HG02938 (cell line): ENCODE measurements around the gene SPATA16.

Experiments
- ATAC-seq: cut with Tn5 transposase; IDR thresholded peaks from one replicate; pipeline ENCODE4 v1.9.1; 2021; ENCODE audit warnings: mild to moderate bottlenecking, moderate library complexity; ENCODE audit not compliant: unreplicated experiment

The SPATA16 gene

DNA sequence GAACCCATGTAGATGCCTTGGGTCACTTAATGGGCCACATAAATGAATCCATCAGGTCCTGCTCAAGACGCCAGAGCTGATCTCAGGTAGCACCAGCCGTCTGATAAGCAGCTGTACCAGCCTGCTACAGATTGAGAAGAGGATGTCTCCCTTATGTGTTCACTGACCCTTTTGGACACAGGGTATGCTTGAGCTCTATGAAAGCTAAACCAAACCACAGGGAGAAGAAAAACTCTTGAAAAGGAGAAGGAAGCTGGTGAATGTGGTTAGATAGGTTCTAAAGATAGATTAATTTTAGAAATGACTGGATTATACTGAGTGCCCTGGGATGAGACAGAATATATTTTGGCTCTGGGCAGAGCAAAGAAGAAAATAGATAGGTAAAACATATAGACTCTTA is 187.5 kb downstream of the SPATA16 start:
- ATAC-seq = no peak

DNA sequence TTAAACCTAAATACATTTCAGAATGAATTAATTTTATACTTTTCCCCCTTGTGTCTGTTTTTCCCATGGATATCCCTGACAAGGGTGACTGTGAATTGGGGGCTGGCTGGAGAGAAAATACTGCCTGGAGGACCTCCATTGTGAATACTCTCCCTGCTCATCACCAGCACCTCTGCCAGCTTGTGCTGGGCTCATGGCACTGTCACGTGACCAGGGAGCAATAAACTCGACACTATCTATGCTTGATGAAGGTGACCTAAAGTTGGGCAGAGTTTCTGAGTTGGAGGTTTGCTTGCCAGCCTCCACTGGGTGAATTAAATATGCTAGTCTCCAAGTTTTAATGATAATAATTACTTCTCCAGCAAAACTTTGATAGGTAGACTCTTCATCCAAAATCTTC is 189.5 kb downstream of the SPATA16 start:
- ATAC-seq = no peak

DNA sequence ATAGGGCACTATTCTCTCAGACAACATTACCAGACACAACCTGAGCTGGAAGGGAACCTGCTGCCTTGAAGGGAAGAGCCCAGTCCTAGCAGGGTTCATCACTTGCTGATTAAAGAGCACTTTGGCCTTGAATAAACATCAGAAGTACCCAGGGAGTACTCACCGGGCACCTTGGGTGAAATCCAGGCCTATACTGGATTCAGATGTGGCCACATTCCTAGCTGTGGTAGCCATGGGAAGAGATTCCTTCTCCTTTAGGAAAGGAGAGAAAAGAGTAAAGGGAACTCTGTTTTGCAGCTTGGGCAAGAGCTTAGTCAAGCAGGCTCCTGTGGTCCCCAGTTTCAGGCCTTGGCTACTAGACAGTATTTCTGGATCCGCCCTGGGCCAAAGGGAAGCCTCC is 195.0 kb downstream of the SPATA16 start:
- no peak for ATAC-seq

DNA sequence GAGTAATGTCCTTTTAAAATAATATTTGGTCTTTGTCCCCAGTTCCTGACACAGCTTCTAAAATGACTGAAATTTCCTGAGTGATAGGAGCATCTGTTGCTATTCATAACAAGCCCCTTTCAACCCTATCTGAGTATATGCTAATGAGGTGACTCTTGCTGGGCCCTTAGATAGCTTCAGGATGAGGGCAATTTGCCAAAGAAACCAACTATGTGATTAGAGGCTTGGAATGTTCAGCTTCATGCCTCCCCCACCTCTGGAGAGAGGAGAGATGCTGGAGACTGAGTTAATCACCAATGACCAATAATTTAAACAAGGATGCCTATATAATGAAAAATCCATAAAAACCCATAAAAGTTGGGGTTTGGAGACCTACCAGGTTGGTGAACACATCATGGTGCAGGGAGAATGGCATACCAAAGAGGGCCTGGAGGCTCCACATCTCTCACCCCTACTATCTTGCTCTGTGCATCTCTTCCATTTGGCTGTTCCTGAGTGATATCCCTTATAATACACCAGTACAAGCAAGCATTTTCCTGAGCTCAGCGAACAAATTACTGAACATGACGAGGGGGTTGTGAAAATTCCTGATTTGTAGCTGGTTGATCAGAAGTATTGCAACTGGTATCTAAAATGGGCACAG is 201.3 kb downstream of the SPATA16 start:
- ATAC-seq = no peak

DNA sequence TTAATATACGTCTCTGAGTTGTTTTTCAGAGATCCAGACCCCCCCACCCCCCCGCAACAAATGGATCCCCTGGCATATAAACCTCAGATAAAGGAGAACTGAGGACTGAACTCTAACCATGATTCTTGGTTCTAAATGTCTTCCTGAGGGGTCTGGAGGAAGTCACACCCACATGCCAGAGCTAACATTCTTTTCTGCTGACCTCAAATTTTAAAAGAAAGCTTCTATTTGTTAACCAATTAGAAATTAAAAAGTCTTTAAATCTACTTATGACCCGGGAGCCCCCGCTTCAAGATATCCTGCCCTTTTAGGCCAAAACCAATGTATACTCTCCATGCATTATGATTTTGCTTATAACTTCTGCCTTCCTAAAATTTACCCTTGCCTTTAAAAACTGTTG is 202.2 kb downstream of the SPATA16 start:
- ATAC-seq = no peak

DNA sequence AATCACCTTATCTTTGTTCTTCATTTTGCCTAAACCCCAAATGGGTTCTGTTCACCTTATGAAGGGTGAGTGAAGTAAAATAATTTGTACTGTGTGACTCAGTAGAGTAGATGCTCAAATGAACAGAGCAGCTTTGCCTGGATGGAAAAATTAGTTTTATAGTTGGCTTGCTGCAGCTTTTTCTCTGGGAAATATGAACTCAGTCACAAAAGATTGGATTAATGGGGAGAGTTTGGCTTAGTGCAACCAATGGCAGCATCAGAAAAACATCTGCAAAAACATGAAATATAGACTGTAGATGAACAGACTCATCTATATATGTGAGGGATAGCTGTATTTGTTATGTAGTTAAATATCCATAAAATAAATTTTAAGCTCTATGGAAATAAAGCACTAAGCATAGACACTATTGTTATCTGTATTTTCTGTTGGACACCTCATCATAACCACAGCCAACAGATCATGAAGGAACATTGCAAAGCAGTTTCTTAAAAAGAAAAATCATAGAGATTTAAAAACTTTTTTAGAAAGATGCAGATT is 209.2 kb downstream of the SPATA16 start:
- ATAC-seq = no peak

DNA sequence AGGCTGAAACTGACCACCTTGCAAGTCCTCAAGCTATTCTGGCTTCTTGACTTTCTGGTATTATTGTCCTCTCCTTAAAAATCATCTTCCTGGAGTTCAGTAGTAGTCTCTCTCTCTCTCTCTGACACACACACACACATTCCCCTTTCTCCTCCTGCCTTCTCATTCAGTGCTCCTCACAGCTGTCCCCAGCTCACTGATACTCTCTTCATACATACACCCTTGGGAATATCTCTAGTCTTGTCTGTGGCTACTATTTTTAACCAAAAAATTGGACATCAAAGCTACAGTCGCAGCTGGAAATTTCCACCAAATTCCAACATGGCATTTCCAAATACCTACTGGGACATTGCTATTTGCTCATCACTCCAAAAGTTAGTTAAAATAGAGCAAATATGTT is 211.6 kb downstream of the SPATA16 start:
- no peak for ATAC-seq

DNA sequence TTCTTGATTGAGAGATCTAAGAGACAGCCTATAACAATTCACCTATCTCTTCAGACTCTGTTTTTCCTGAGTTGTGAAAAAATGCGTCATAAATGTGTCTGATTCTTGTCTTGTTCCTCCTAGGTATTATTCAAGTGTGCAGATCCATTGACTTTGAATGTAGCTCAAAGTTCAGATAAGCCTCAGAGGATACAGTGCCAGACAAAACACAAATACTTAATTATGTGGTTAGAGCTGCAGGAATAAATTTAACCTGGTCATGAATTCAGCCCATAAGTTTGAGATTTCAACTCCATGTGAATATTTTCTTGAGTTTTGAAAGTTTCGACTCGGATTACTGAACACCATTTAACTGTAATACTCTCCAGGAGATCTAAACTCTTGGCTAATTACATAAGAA is 216.5 kb downstream of the SPATA16 start:
- no peak for ATAC-seq

DNA sequence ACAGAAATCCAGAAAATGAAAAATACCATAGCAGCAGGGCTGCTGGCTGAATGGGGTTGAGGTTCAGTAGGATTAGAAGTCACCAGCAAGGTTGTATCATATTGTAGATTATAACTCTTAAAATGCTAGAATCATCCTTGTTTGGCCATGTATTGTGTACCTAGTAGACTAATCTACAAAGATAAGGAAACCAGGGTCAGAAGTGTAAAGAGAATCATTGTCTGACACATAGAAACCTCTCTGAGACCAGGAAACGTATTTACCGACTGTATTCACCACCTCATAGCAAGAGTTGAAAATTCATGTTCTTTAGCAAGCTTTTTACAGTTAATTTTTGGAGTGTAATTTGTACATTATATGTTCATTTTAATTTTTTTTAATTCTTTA is 221.7 kb downstream of the SPATA16 start:
- no peak for ATAC-seq

DNA sequence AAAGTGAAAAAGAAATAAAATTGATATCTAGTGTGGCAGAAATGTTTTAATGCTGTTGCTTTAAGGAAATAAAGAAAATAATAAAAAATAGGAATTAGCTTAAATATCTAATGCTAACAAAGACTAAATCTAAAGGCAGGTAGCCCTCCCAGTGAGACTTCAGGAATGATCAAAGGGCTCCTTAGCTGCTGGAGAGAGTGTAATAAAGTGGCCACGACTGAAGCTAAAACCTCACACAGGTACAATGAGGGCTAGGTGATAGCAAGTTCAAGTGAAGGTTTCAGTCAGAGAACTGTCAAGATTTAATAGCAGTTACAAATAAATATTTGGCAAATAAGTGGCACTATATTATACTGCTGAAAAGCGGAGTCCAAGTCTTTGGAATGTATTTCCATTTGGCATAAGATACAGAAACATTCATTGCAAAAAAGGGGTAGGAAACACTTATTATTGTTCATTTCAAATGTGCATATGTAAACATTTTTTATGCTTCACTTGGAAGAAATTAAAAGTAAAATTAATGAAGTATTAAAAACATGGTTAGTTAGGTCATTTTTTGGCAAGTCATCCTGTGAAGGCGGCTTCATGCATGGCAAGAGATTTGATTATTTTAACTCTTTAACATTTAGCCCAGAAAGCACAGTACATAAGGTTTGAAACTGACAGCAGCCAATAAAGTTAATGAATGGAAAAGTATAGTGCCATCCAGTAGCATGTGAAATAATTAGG is 222.3 kb downstream of the SPATA16 start:
- ATAC-seq = no peak

DNA sequence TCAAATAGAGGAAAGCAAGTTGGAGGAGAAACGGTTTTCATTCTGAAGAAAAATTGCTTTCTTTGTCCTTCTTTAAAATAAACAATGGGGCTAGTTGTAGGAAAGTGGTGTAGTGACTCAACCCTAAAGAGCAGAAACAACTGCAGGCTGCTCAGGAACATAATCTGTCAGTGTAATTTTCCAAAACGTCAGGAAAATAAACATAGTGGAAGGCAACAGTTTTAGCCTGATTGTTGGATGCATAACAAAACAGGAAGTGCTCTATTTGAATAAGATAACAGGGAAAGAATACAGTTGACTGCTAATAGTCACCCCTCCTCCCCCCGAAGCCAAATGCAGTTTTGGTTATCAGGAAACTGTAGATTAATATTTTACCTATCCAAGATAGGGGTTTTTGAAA is 222.9 kb downstream of the SPATA16 start:
- ATAC-seq = no peak

DNA sequence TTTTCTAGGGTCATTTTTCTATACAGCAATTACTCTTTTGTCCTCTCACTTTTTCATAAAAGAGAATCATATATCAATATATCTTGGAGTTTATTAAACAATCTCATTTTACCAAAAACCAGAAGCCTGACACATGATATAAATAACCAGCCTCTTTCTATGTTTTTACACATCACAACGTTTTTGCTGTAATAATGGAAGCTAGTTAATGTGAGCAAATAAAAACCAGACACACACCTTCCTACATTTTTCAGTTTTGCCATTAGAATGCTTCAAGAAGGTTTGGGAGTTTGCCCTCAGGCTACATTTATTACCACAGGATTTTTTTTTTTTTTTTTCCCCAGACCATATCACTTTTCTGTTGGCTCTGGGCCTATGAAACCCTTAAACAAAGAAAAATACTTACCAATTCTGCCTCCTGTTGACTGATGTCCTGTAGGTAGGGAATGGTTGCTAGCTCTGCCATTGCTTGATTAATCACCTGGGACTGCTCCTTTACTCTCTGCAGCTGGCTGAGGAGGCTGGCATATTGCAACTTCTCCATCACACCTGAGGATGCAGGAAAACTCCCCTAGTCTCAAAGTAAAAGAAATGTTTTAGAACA is 225.0 kb downstream of the SPATA16 start:
- no peak for ATAC-seq

DNA sequence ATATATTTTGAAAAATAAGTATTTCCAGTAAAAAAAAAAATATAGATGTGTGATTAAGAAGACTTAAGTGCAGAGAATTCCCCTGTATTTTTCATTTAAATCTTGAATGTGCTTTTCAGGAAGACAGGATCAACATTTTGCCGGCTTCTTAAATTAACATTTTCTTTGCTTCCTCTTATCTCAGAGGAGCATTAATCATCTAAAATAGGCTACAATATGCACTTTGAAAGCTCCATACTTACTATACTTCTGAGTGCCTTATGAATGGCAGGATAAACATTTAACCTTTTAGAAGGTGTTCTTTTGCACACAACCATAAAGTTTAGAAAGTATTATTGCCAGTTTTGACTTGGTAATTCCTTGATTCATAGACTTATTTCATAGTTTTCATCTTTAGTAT is 226.2 kb downstream of the SPATA16 start:
- no peak for ATAC-seq

DNA sequence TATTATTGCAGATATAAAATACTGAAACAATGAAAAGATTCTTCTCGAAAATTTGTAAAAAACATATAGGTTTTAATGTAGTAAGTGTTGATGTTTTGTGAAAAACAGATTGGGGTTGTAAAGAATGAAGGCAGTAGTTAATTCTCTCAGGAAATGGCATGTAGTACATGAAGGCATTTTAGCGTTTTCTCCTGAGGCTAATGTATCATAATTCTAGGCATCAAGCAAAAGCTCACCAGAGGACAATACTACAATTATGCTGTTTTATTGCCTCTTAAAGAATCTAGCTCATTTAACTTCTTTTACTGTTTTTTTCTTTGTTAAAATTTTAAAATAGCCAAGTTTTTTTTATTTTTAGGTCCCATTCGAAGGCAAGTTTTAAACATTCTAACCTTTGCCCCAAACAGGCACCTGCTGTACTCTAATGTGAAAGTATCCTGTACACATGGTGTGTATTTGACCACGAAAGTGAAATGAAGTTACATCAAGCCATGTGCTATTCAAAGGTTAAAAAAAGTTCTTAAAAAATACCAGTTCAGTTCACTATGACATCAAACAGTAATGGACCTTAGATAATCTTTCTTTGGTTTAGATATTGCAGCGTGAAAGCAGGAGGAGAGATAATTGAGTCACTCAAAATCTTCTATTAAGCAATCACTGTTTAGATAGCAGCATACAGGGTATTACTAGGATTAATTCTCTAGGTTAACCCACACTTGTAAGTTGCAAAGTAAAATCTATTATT is 227.0 kb downstream of the SPATA16 start:
- ATAC-seq = no peak

DNA sequence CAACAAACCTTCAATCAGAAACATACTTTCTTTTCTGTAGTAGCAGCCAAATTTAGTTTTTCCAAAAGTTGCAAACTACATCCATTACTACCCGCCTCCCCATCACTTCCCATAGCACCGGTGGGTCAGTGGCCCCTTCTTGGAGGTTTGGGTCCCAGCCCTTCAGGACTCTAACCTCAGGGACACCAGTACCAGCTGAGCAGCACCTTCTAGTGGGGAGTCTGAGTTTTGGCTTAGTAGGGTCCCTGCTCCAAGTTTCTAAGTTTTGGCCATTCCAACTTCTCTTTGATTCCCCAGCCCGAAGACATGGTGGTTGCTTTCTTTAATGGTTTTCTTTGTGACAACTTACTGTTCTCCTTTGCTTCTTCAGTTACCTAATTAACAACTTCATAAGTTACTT is 229.9 kb downstream of the SPATA16 start:
- no peak for ATAC-seq

DNA sequence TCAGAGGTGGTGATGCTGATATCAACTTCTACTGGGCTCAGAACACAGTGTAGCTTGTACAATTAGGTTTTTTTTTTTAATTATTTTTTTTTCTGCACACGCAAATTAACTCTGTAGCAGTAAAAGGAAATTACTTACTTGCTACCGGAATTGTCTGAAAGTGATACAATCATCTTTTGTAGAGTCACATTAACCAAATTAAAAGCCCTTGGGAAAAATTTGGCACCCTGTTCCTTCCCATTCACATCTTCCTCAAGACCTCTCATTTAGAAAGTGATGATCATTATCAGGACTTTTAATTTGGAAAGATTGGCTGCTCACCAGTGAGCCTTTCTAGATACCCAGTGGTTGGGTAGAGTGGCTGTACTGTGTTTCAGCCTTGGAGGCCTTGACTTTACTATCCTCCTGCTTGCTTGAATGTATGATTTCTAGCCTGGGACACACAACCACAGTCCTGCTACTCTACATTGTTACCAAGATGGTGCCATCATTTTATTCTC is 232.2 kb downstream of the SPATA16 start:
- no peak for ATAC-seq

DNA sequence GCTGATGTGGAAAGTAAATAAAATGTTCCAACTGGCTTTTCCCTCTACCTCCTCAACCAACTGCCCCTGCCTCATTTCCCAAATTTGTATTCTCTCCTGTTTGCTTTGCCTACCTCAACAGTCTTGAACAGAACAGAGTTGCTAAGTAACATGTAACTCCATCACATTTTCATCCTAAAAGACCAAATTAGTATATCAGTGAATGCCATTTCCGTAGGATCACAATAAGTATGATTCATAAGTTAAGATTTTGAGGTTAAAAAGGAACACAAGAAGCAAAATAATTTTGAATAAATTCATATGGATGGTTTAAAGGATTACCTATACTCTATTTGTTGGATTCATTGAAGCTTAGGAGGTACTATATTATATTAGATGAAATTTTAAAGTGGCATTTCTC is 235.6 kb downstream of the SPATA16 start:
- no peak for ATAC-seq

DNA sequence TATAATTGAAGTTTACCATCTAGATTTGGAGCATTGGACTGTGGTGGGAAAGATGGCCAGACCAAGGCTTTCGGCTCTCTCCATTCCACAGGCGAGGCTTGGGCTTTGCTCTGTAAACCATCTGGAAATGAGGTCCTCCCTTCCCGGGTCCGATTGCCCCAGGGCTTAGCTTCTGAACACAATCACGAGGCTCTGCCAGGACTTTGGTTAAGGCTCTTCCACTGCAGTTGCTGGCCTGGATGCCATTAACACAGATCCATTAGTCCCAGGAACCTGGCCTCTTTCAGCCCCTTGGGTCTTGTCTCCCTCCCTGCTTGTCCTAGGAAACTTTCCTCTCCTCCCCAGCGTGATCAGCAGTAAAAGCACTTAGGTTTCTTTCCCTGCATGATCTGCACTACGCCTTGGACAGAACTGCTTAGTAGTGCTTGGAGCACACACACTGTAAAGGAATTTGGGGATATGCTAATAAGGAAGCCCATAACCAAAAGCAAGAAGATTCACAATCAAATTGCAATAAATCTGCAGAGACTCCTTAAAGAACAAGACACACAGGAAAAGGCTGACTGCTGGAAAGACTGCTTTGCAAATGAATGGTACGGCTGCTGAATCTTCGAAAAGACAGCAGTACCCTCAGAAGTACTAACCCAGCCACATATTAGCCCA is 236.2 kb downstream of the SPATA16 start:
- no peak for ATAC-seq

DNA sequence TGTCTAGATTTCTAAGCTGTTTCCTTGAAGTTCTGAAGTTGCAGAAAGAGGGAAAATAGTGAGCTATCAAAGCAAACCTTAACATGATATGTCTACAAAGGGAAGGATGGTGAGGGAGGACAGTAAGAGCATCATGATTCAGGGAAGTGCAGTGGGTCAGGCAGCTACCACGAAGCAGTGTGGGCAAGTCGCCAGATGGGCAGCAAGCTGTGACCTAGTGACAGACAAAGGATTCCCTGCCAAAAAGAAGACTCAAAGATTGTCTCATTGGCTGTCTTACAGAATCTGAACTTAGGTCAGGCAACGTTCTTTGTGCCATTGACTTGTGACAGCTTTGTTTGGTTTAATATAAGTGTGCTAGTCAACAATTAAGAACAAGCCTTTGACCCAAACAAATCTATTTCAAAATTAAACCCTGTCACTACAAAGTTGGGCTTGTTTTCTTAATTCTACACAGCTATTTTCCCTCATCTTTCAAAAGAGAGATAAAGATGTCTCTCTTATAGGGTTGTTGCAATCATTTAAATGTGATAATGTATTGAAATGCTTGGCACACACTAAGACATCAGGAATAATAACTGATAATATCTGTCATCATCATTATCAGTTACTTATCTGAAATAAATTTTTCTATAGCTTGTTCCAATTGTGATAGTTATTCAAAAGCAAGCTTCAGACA is 237.3 kb downstream of the SPATA16 start:
- no peak for ATAC-seq

DNA sequence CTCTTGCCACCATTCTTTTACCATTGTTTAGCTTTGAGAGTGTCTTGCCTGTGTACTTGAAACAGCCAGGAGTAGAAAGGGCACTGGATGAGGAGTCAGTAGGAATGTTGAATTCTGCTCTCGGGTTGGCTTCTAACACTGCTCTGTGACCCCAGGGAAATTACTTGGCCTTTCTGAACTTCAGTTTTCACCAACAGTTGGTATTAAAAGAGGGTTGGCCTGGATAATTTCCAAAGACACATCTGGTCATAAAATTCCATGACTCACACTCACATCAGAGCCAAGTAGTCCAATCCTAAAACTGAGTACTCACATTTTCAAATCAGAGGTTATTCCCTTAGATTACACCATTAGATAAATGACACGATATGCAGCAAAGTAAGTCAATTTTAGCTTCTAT is 248.9 kb downstream of the SPATA16 start:
- ATAC-seq = no peak
